Transverse colon (tissue), 4 donors: ENCODE measurements around the gene ARFIP1. TPM values are rescaled to one million over a fixed set of nuclear protein-coding genes. Genes with fewer than 3 reads are reported as not detected.

Experiments used
- DNase-seq: peaks from one replicate; pipeline ENCODE4 v3.0.0-alpha.2; 2019
- H3K27ac ChIP-seq, 4 donors: fragments of 200-600 bp; sonication (generic); 2 replicates each; pipeline ENCODE4 v1.5.1; 2016 to 2018; ENCODE audit warnings: inconsistent platforms in 4 of 4
- H3K27me3 ChIP-seq: fragments of 200-600 bp; sonication (generic); 2 replicates; pipeline ENCODE4 v1.5.1; 2017; ENCODE audit warnings: inconsistent platforms
- H3K36me3 ChIP-seq, 4 donors: fragments of 200-600 bp; sonication (generic); 2 replicates each; pipeline ENCODE4 v1.5.1; 2017 to 2019; ENCODE audit warnings: inconsistent platforms in 4 of 4
- H3K4me1 ChIP-seq, 4 donors: fragments of 200-600 bp; sonication (generic); 2 replicates each; pipeline ENCODE4 v1.5.1; 2017 to 2020; ENCODE audit warnings: inconsistent platforms in 4 of 4
- H3K4me3 ChIP-seq, 4 donors: fragments of 200-600 bp; sonication (generic); 1 replicate in 1 of 4; 2 replicates in 3 of 4; pipeline versions ENCODE4 v1.5.1 to v1.6.1; 2017 to 2019; ENCODE audit warnings: inconsistent platforms in 4 of 4
- H3K9me3 ChIP-seq, 2 donors: fragments of 200-600 bp; sonication (generic); 2 replicates each; pipeline ENCODE4 v1.5.1; 2017 to 2019; ENCODE audit warnings: inconsistent platforms in 2 of 2
- CTCF ChIP-seq, 5 experiments: fragments of 200-600 bp in 3 of 5; fragments of 450-650 bp in 2 of 5; sonication (generic) in 3 of 5; IDR thresholded peaks; 1 replicate in 2 of 5; 2 replicates in 3 of 5; pipeline ENCODE4 v1.5.1; 2016 to 2017; ENCODE audit warnings: antibody characterized with exemption in 5 of 5, inconsistent platforms in 3 of 5, mild to moderate bottlenecking in 2 of 5, moderate library complexity in 1 of 5
- EP300 ChIP-seq: sonication (generic); formaldehyde crosslinking; IDR thresholded peaks from one replicate; pipeline ENCODE4 v1.6.1; 2017; ENCODE audit warnings: antibody characterized with exemption, low read depth
- POLR2A ChIP-seq: fragments of 450-650 bp; IDR thresholded peaks from one replicate; pipeline ENCODE4 v1.6.1; 2016; ENCODE audit warnings: antibody characterized with exemption, mild to moderate bottlenecking, moderate library complexity
- POLR2AphosphoS5 ChIP-seq, 3 donors: sonication (generic); formaldehyde crosslinking; IDR thresholded peaks; one replicate each; pipeline ENCODE4 v1.6.1; 2016; ENCODE audit warnings: antibody characterized with exemption in 3 of 3
- WGBS, 2 donors: methylation state at CpG; one replicate each; pipeline ENCODE4 v1.1.5; 2018; ENCODE audit warnings: low coverage in 1 of 2; 5-methylcytosine and 5-hydroxymethylcytosine counted together
- in situ Hi-C, 4 donors: fragments of 200-750 bp; cut with MboI; loops; one replicate each; pipeline versions ENCODE4 v1.15.0 to v1.15.1; 2017; ENCODE audit warnings: low sequenced_read_pairs in 3 of 4, low pct_ligation_motif_present in 1 of 4, low pct_unique_long_range_greater_than_20kb in 1 of 4
- intact Hi-C: fragments of 100-400 bp; cut with DNase I; formaldehyde crosslinking; loops from one replicate; pipeline ENCODE4 v1.15.1; 2023; ENCODE audit warnings: low total_unique reads
- total RNA-seq, 4 donors: library from RNA; depleted of rRNA; stranded (reverse); fragments of >200 nt; gene quantifications; one replicate each; pipeline ENCODE4 v1.1.0, GENCODE V29; 2016

The ARFIP1 gene
- total RNA-seq, 4 donors from 2014 or later, result 35.0 to 115 (median 46.2) TPM

DNA sequence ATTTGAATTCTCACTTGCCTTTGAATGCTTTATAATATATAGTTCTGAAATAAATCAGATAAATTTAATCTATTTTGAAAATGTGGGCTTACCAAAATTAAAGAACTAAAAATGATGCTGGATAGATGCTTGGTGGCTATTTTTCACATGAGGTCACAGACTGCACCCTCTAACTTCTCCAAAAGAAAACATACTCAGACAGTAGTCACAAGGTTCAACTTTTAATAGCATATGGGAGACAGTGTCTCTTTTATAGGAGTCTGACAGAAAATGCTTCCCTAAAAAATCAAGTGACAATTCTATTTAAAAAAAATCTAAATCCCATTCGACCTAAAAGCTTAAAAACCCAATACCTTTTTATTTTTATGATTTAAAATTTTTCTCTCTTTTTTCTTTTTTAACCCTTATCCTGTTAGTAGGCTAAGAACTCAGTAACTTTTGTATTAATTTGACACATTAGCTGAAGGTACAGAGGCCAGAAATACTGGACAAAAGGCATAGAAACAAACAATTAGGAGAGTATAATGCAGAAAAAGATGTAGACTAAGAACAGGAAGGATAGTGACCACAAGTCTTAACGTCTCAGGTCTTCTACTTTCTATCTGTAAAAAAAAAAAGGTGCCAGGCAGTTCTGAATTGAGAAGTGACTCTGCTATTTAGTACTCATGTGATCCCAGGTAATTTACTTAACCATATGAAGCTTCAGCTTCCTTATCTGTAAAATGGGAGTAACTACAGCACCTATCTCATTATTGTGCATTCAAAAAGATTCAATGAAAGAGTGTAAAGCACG lies 7.8 kb upstream of the ARFIP1 start:
- DNase-seq, result no peak
- TF ChIP-seq POLR2A (no peak), POLR2AphosphoS5 (IDR thresholded peaks at IDR 0.05) (no peak), CTCF (IDR thresholded peaks at IDR 0.05) (no peak), EP300 (no peak)
- 74 to 76% methylated on average over 3 of the region's 3 CpGs for WGBS, 2 donors
- Histone ChIP-seq H3K36me3 (no peaks in the 10 kb centered on the region), H3K27me3 (no peaks in the 10 kb centered on the region), H3K9me3 (no peaks in the 10 kb centered on the region), H3K27ac (no peak overlapping the region), H3K4me1 (no peaks in the 10 kb centered on the region), H3K4me3 (no peak overlapping the region)
- in situ Hi-C loops (no loop called here), intact Hi-C loops (loop anchor here (10.0 kb wide), 1 partner anchor 1457 kb away; no protein-coding TSS in a partner anchor)

DNA sequence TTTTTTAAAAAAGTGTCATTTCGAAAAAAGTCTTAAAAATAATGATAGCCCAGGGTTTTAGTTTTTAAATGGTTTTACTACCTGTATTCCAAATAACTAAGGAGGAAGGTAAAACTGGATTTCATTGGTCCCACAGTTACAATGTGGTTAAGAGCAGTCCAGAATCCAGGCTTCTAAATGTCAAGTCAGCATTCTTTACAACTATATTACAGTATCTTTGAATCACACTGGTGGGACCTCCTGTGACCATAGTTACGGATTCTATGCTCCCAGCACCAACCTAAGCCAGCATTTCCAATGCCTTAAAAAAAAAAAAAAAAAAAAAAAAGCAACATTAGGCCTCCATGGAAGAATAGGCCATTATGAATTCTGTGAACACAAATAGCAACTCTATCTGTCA lies 6.4 kb upstream of the ARFIP1 start:
- Histone ChIP-seq H3K27ac (no peak overlapping the region), H3K4me1 (peaks cover 0 to 2% (median under 1%) of the 10 kb centered on the region in 4 donors), H3K4me3 (no peak overlapping the region), H3K9me3 (no peaks in the 10 kb centered on the region), H3K36me3 (no peaks in the 10 kb centered on the region), H3K27me3 (no peaks in the 10 kb centered on the region)
- in situ Hi-C loops, result no loop called here
- intact Hi-C loops, result loop anchor here (10.0 kb wide), 1 partner anchor 1459 kb away; no protein-coding TSS in a partner anchor
- TF ChIP-seq POLR2AphosphoS5 (IDR thresholded peaks at IDR 0.05) (no peak), POLR2A (no peak), CTCF (IDR thresholded peaks at IDR 0.05) (no peak), EP300 (no peak)
- DNase-seq, result no peak
- 94 to 100% methylated on average over 1 to 2 of the region's 2 CpGs for WGBS, 2 donors

DNA sequence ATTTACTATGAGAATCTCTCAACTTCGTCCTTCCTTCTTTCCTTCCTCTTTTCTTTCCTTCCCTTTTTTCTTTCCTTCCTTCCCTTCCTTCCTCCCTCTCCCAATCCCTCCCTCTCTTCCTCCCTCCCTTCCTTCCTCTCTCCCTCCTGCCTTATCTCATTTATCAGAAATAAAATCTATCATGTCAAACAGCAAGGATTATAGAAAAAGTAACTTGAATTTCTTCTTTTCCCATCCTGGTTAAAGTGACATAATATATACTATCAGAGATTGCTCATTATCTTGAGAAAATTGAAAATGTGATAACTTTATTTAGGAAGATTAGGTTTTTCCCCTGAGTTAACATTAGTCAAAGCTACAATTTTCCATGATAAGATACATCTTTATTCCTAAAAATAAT lies 5.8 kb upstream of the ARFIP1 start:
- WGBS, 2 donors, result 69 to 78% methylated on average over 1 of the region's 1 CpG
- DNase-seq, result no peak
- in situ Hi-C loops, result no loop called here
- Histone ChIP-seq H3K4me3 (no peak overlapping the region), H3K36me3 (no peaks in the 10 kb centered on the region), H3K27me3 (no peaks in the 10 kb centered on the region), H3K4me1 (peaks cover 0 to 8% (median 4%) of the 10 kb centered on the region in 4 donors), H3K9me3 (no peaks in the 10 kb centered on the region), H3K27ac (no peak overlapping the region)
- TF ChIP-seq POLR2A, result no peak
- no peak for TF ChIP-seq POLR2AphosphoS5 (IDR thresholded peaks at IDR 0.05)
- no peak for TF ChIP-seq EP300
- no peak for TF ChIP-seq CTCF (IDR thresholded peaks at IDR 0.05)
- intact Hi-C loops, result loop anchor here (10.0 kb wide), 1 partner anchor 1459 kb away; no protein-coding TSS in a partner anchor

- H3K4me1 ChIP-seq, result peaks cover 3 to 17% (median 11%) of the 10 kb centered on the region in 4 donors
- no peaks in the 10 kb centered on the region for H3K36me3 ChIP-seq
- intact Hi-C loops, result loop anchor here (10.0 kb wide), 1 partner anchor 1462 kb away; no protein-coding TSS in a partner anchor
- H3K4me3 ChIP-seq, result no peak overlapping the region
- TF ChIP-seq POLR2AphosphoS5 (IDR thresholded peaks at IDR 0.05) (no peak), POLR2A (no peak), CTCF (IDR thresholded peaks at IDR 0.05) (no peak), EP300 (no peak)
- H3K27me3 ChIP-seq, result no peaks in the 10 kb centered on the region
- no peaks in the 10 kb centered on the region for H3K9me3 ChIP-seq
- in situ Hi-C loops, result no loop called here
- no peak overlapping the region for H3K27ac ChIP-seq
- DNase-seq, result no peak
Observed at GRCh38 chr4:152776352-152776751, 3.4 kb upstream of the ARFIP1 start.
